ENCODE measurements around the gene MRPS18A. TPM values are rescaled to one million over a fixed set of nuclear protein-coding genes. Genes with fewer than 3 reads are reported as not detected.

Gene MRPS18A
- total and polyA plus RNA-seq, 9 of the 15 experiments (the other 6 are each of a cell fraction or from before 2014, with no cell fraction given): 87.5 to 243 (median 125) TPM

GRCh38 chr6:43723737-43724295, 36.2 kb upstream of the MRPS18A start (continued):
- TF ChIP-seq IRF1 (CRISPR knock-in tag; IDR thresholded peaks at IDR 0.05; ENCODE audit: borderline replicate concordance) (no peak), ZNF3 (CRISPR knock-in tag; IDR thresholded peaks at IDR 0.05) (no peak), STAG1 (CRISPR knock-in tag; IDR thresholded peaks at IDR 0.05; ENCODE audit: borderline replicate concordance) (peak; percentile 91), RBM39 (optimal IDR thresholded peaks at IDR 0.05; ENCODE audit: low read depth, low read length) (no peak), TBL1XR1 (IDR thresholded peaks at IDR 0.05; ENCODE audit: low read length in 2 of 2) (peak in 1 of 2 experiments; percentile 30; a peak in 1 of 4 replicates), TEAD1 (CRISPR knock-in tag; IDR thresholded peaks at IDR 0.05) (peak in 1 of 2 experiments; percentile 77; a peak in 1 of 4 replicates), ESRRB (CRISPR knock-in tag; IDR thresholded peaks at IDR 0.05; ENCODE audit: borderline replicate concordance) (no peak), CBX3 (IDR thresholded peaks at IDR 0.05; ENCODE audit: borderline replicate concordance in 1 of 2, low read length in 2 of 2) (peak in 1 of 2 experiments; percentile 46; a peak in 1 of 3 replicates), POU5F1 (IDR thresholded peaks at IDR 0.05; ENCODE audit: borderline replicate concordance, low read depth, low read length, partially characterized antibody) (no peak), NFE2 (IDR thresholded peaks at IDR 0.05; ENCODE audit: low read depth) (no peak), ZNF764 (CRISPR knock-in tag; IDR thresholded peaks at IDR 0.05; ENCODE audit: low read depth) (0 out of 2 replicates have a peak, but pooled peaks have one; percentile 40), JUN (IDR thresholded peaks at IDR 0.05; ENCODE audit: borderline replicate concordance, low read depth, low read length) (peak; percentile 11; the same call in 1 of the 2 replicates), JUN (CRISPR knock-in tag; IDR thresholded peaks at IDR 0.05; ENCODE audit: borderline replicate concordance) (no peak), TEAD4 (IDR thresholded peaks at IDR 0.05; ENCODE audit: low read length) (no peak), TEAD4 (CRISPR knock-in tag; IDR thresholded peaks at IDR 0.05; ENCODE audit: borderline replicate concordance) (no peak), EZH2 (IDR thresholded peaks at IDR 0.05; ENCODE audit: borderline replicate concordance, low read depth, low read length) (no peak), OTX1 (CRISPR knock-in tag; IDR thresholded peaks at IDR 0.05) (0 out of 2 replicates have a peak, but pooled peaks have one; percentile 73), ZNF551 (CRISPR knock-in tag; IDR thresholded peaks at IDR 0.05) (no peak), MYNN (IDR thresholded peaks at IDR 0.05) (peak; percentile 12; the same call in 1 of the 2 replicates), MYNN (CRISPR knock-in tag; IDR thresholded peaks at IDR 0.05) (no peak)
- TF ChIP-seq, protein P1, sequence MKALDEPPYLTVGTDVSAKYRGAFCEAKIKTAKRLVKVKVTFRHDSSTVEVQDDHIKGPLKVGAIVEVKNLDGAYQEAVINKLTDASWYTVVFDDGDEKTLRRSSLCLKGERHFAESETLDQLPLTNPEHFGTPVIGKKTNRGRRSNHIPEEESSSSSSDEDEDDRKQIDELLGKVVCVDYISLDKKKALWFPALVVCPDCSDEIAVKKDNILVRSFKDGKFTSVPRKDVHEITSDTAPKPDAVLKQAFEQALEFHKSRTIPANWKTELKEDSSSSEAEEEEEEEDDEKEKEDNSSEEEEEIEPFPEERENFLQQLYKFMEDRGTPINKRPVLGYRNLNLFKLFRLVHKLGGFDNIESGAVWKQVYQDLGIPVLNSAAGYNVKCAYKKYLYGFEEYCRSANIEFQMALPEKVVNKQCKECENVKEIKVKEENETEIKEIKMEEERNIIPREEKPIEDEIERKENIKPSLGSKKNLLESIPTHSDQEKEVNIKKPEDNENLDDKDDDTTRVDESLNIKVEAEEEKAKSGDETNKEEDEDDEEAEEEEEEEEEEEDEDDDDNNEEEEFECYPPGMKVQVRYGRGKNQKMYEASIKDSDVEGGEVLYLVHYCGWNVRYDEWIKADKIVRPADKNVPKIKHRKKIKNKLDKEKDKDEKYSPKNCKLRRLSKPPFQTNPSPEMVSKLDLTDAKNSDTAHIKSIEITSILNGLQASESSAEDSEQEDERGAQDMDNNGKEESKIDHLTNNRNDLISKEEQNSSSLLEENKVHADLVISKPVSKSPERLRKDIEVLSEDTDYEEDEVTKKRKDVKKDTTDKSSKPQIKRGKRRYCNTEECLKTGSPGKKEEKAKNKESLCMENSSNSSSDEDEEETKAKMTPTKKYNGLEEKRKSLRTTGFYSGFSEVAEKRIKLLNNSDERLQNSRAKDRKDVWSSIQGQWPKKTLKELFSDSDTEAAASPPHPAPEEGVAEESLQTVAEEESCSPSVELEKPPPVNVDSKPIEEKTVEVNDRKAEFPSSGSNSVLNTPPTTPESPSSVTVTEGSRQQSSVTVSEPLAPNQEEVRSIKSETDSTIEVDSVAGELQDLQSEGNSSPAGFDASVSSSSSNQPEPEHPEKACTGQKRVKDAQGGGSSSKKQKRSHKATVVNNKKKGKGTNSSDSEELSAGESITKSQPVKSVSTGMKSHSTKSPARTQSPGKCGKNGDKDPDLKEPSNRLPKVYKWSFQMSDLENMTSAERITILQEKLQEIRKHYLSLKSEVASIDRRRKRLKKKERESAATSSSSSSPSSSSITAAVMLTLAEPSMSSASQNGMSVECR (CRISPR knock-in tag; IDR thresholded peaks at IDR 0.05): 0 out of 2 replicates have a peak, but pooled peaks have one; percentile 58
- TF ChIP-seq, protein P2, sequence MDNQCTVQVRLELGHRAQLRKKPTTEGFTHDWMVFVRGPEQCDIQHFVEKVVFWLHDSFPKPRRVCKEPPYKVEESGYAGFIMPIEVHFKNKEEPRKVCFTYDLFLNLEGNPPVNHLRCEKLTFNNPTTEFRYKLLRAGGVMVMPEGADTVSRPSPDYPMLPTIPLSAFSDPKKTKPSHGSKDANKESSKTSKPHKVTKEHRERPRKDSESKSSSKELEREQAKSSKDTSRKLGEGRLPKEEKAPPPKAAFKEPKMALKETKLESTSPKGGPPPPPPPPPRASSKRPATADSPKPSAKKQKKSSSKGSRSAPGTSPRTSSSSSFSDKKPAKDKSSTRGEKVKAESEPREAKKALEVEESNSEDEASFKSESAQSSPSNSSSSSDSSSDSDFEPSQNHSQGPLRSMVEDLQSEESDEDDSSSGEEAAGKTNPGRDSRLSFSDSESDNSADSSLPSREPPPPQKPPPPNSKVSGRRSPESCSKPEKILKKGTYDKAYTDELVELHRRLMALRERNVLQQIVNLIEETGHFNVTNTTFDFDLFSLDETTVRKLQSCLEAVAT (IDR thresholded peaks at IDR 0.05): 0 out of 4 replicates have a peak, but pooled peaks of 1 of the 2 experiments have one; percentile 72
